ENCODE results near the gene METTL5. TPM values are rescaled to one million over a fixed set of nuclear protein-coding genes. Genes with fewer than 3 reads are reported as not detected.
"Not testable (repeated sequence)": the region's sequence is repeated elsewhere in the genome, so short reads cannot be mapped to it uniquely, and the experiment has no call there.

METTL5 gene
- total RNA-seq, 6 donors from 2014 or later = 13.4 to 37.1 (median 31.2) TPM

- no peak overlapping the region for H3K27ac ChIP-seq
- DNase-seq = no peak
- H3K36me3 ChIP-seq = no peaks in the 10 kb centered on the region
- H3K9me3 ChIP-seq = no peaks in the 10 kb centered on the region
- TF ChIP-seq POLR2AphosphoS5 (IDR thresholded peaks at IDR 0.05) (no peak), CTCF (IDR thresholded peaks at IDR 0.05) (no peak), POLR2A (IDR thresholded peaks at IDR 0.05) (no peak), EP300 (IDR thresholded peaks at IDR 0.05) (no peak)
- no peaks in the 10 kb centered on the region for H3K27me3 ChIP-seq
- WGBS, 2 donors = 92 to 93% methylated on average over 2 of the region's 2 CpGs
- H3K4me1 ChIP-seq = peaks cover 0 to 8% (median 0%) of the 10 kb centered on the region in 4 donors
- no peak for ATAC-seq (ENCODE audit: low FRiP score in 2 of 2)
- no peak overlapping the region for H3K4me3 ChIP-seq
Observed at GRCh38 chr2:169865492-169865891, 40.8 kb upstream of the METTL5 start.

DNA sequence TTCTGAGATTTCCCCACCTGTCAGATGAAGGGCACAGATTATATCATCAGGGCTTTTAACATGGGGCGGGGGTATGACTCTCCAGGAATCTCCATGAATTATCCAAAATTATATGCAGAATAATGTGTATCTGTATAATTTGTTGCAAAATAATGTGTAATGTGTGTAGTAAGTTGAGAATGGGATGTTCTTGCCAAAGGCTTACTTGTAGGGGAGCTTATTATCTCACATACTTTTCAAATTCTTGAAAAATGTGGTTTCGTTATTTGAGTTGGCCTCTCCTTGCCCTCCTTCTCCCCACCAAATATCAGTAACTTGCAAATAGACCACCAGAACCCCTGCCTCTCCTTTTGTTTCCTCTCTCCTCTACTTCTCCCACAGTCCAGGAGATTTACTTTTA is 38.1 kb upstream of the METTL5 start:
- H3K4me1 ChIP-seq = peaks cover 0 to 5% (median 0%) of the 10 kb centered on the region in 4 donors
- H3K36me3 ChIP-seq = no peaks in the 10 kb centered on the region
- no peak overlapping the region for H3K27ac ChIP-seq
- TF ChIP-seq CTCF (IDR thresholded peaks at IDR 0.05) (no peak), EP300 (IDR thresholded peaks at IDR 0.05) (no peak)
- ATAC-seq (ENCODE audit: low FRiP score in 2 of 2) = no peak
- H3K9me3 ChIP-seq = no peaks in the 10 kb centered on the region
- no peak for DNase-seq
- no peak overlapping the region for H3K4me3 ChIP-seq
- 88% methylated on average over 2 of the region's 2 CpGs for WGBS, 2 donors
- no peaks in the 10 kb centered on the region for H3K27me3 ChIP-seq

- DNase-seq (no peak), ATAC-seq (ENCODE audit: low FRiP score in 2 of 2) (no peak)
- Histone ChIP-seq H3K27ac (no peak overlapping the region), H3K36me3 (no peaks in the 10 kb centered on the region), H3K4me1 (peaks cover 0 to 5% (median 0%) of the 10 kb centered on the region in 4 donors), H3K9me3 (no peaks in the 10 kb centered on the region), H3K27me3 (no peaks in the 10 kb centered on the region), H3K4me3 (no peak overlapping the region)
- TF ChIP-seq POLR2AphosphoS5 (IDR thresholded peaks at IDR 0.05) (no peak), CTCF (IDR thresholded peaks at IDR 0.05) (no peak), POLR2A (IDR thresholded peaks at IDR 0.05) (no peak), EP300 (IDR thresholded peaks at IDR 0.05) (no peak)
- 94 to 95% methylated on average over 4 of the region's 4 CpGs for WGBS, 2 donors
Observed at GRCh38 chr2:169860149-169860548, 35.4 kb upstream of the METTL5 start.

- DNase-seq = no peak
- WGBS, 2 donors = 94 to 96% methylated on average over 4 of the region's 4 CpGs
- no peaks in the 10 kb centered on the region for H3K27me3 ChIP-seq
- H3K4me1 ChIP-seq = peaks cover 0 to 5% (median 0%) of the 10 kb centered on the region in 4 donors
- no peak for ATAC-seq (ENCODE audit: low FRiP score in 2 of 2)
- H3K9me3 ChIP-seq = no peaks in the 10 kb centered on the region
- H3K4me3 ChIP-seq = no peak overlapping the region
- TF ChIP-seq EP300 (IDR thresholded peaks at IDR 0.05) (no peak), POLR2AphosphoS5 (IDR thresholded peaks at IDR 0.05) (no peak), POLR2A (IDR thresholded peaks at IDR 0.05) (no peak), CTCF (IDR thresholded peaks at IDR 0.05) (no peak)
- no peaks in the 10 kb centered on the region for H3K36me3 ChIP-seq
- no peak overlapping the region for H3K27ac ChIP-seq
Observed at GRCh38 chr2:169859423-169859822, 34.7 kb upstream of the METTL5 start.

- DNase-seq = peak in 1 of 2 donors; percentile 57
- 87 to 89% methylated on average over 19 to 26 of the region's 42 CpGs for WGBS, 2 donors
- not testable (repeated sequence) for H3K4me3 ChIP-seq; H3K27me3 ChIP-seq; H3K36me3 ChIP-seq; ATAC-seq (ENCODE audit: low FRiP score in 2 of 2); H3K4me1 ChIP-seq; H3K27ac ChIP-seq; H3K9me3 ChIP-seq
Observed at GRCh38 chr2:169855281-169856258, 30.9 kb upstream of the METTL5 start.

All from upper lobe of left lung (tissue), 6 donors.